H9 (cell line): ENCODE results near the gene HYAL3. TPM values are rescaled to one million over a fixed set of nuclear protein-coding genes. Genes with fewer than 3 reads are reported as not detected.

Experiments used
- DNase-seq: peaks from one replicate; pipeline ENCODE4 v3.0.0-alpha.2; 2017
- H2AFZ ChIP-seq: one replicate; pipeline ENCODE4 v1.6.1; 2013; ENCODE audit warnings: mild to moderate bottlenecking, low read length, control low read depth, moderate library complexity
- H2AK5ac ChIP-seq: 2 replicates; pipeline ENCODE4 v1.6.1; 2013; ENCODE audit warnings: low read length, control low read depth, mixed read lengths; ENCODE audit not compliant: insufficient read length
- H2BK120ac ChIP-seq: one replicate; pipeline ENCODE4 v1.6.1; 2013; ENCODE audit warnings: low read depth, mild to moderate bottlenecking, low read length, control low read depth, inconsistent platforms; ENCODE audit not compliant: poor library complexity, severe bottlenecking
- H2BK12ac ChIP-seq: 2 replicates; pipeline ENCODE4 v1.6.1; 2013; ENCODE audit warnings: low read length, control low read depth, mixed read lengths, low read depth; ENCODE audit not compliant: insufficient read length
- H2BK15ac ChIP-seq: 2 replicates; pipeline ENCODE4 v1.6.1; 2013; ENCODE audit warnings: low read depth, low read length, control low read depth
- H2BK20ac ChIP-seq: one replicate; pipeline ENCODE4 v1.6.1; 2013; ENCODE audit warnings: low read depth, mild to moderate bottlenecking, low read length, control low read depth, inconsistent platforms; ENCODE audit not compliant: poor library complexity, severe bottlenecking
- H2BK5ac ChIP-seq: 2 replicates; pipeline ENCODE4 v1.6.1; 2013; ENCODE audit warnings: low read length, control low read depth, mixed read lengths; ENCODE audit not compliant: insufficient read length
- H3K14ac ChIP-seq: 2 replicates; pipeline ENCODE4 v1.6.1; 2013; ENCODE audit warnings: low read length, control low read depth; ENCODE audit not compliant: insufficient read depth
- H3K18ac ChIP-seq: 2 replicates; pipeline ENCODE4 v1.6.1; 2013; ENCODE audit warnings: low read depth, mild to moderate bottlenecking, mixed read lengths, low read length, control low read depth; ENCODE audit not compliant: insufficient read length
- H3K23ac ChIP-seq: 2 replicates; pipeline ENCODE4 v1.6.1; 2013; ENCODE audit warnings: low read length, control low read depth, mixed read lengths, low read depth; ENCODE audit not compliant: insufficient read length
- H3K23me2 ChIP-seq: 2 replicates; pipeline ENCODE4 v1.6.1; 2013; ENCODE audit warnings: low read depth, mild to moderate bottlenecking, mixed read lengths, low read length, control low read depth; ENCODE audit not compliant: insufficient read length, poor library complexity, severe bottlenecking
- H3K27ac ChIP-seq: 2 replicates; pipeline ENCODE4 v1.5.1; 2013; ENCODE audit warnings: low read length, control low read depth, mixed read lengths, low read depth; ENCODE audit not compliant: insufficient read length
- H3K27me3 ChIP-seq: 2 replicates; pipeline ENCODE4 v1.6.1; 2013; ENCODE audit warnings: low read length, control low read depth, inconsistent platforms; ENCODE audit not compliant: insufficient read depth
- H3K4ac ChIP-seq: 2 replicates; pipeline ENCODE4 v1.6.1; 2013; ENCODE audit warnings: low read depth, mild to moderate bottlenecking, control low read depth, inconsistent platforms, low read length, moderate library complexity
- H3K4me1 ChIP-seq: 2 replicates; pipeline ENCODE4 v1.6.1; 2013; ENCODE audit warnings: low read length, control low read depth, inconsistent platforms; ENCODE audit not compliant: insufficient read depth
- H3K4me2 ChIP-seq: 2 replicates; pipeline ENCODE4 v1.6.1; 2013; ENCODE audit warnings: low read length, control low read depth, mixed read lengths; ENCODE audit not compliant: insufficient read length, insufficient read depth
- H3K56ac ChIP-seq: 2 replicates; pipeline ENCODE4 v1.6.1; 2013; ENCODE audit warnings: low read depth, mild to moderate bottlenecking, mixed read lengths, low read length, control low read depth; ENCODE audit not compliant: insufficient read length
- H3K79me1 ChIP-seq: 2 replicates; pipeline ENCODE4 v1.6.1; 2013; ENCODE audit warnings: low read depth, mild to moderate bottlenecking, moderate library complexity, low read length, control low read depth, inconsistent platforms; ENCODE audit not compliant: insufficient read depth, poor library complexity, severe bottlenecking
- H3K79me2 ChIP-seq: 2 replicates; pipeline ENCODE4 v1.6.1; 2013; ENCODE audit warnings: low read length, control low read depth, inconsistent platforms; ENCODE audit not compliant: insufficient read depth
- H3K9ac ChIP-seq: 2 replicates; pipeline ENCODE4 v1.6.1; 2013; ENCODE audit warnings: low read length, control low read depth, mixed read lengths; ENCODE audit not compliant: insufficient read length; ENCODE audit errors: extremely low read depth
- H3K9me3 ChIP-seq: one replicate; pipeline ENCODE4 v1.6.1; 2013; ENCODE audit warnings: low read depth, low read length, inconsistent platforms; ENCODE audit not compliant: control insufficient read depth
- H3T11ph ChIP-seq: one replicate; pipeline ENCODE4 v1.6.1; 2013; ENCODE audit warnings: mild to moderate bottlenecking, low read length, control low read depth, inconsistent platforms
- H4K20me1 ChIP-seq: one replicate; pipeline ENCODE4 v1.6.1; 2013; ENCODE audit not compliant: control insufficient read depth, insufficient read length, insufficient read depth
- H4K5ac ChIP-seq: 2 replicates; pipeline ENCODE4 v1.6.1; 2013; ENCODE audit warnings: low read depth, mild to moderate bottlenecking, mixed read lengths, low read length, control low read depth; ENCODE audit not compliant: insufficient read length
- H4K8ac ChIP-seq: replicated peaks from 2 replicates; pipeline ENCODE4 v1.6.1; 2013; ENCODE audit warnings: low read length, control low read depth, mixed read lengths, low read depth; ENCODE audit not compliant: insufficient read length
- H4K91ac ChIP-seq: 2 replicates; pipeline ENCODE4 v1.6.1; 2013; ENCODE audit warnings: low read depth, mild to moderate bottlenecking, moderate library complexity, mixed read lengths, low read length, control low read depth; ENCODE audit not compliant: insufficient read length
- H3K27ac Mint-ChIP-seq, 3 experiments: 2 replicates in 2 of 3; 3 replicates in 1 of 3; pipeline ENCODE4 v1.8.0; 2020 to 2021; ENCODE audit warnings: mixed read lengths in 3 of 3, mild to moderate bottlenecking in 1 of 3, moderate library complexity in 1 of 3
- H3K27me3 Mint-ChIP-seq: 2 replicates; pipeline ENCODE4 v1.8.0; 2021; ENCODE audit warnings: low read depth, mild to moderate bottlenecking, moderate library complexity, mixed read lengths
- H3K36me3 Mint-ChIP-seq, 3 experiments: 2 replicates in 2 of 3; 3 replicates in 1 of 3; pipeline ENCODE4 v1.8.0; 2020 to 2021; ENCODE audit warnings: low read depth in 3 of 3, mixed read lengths in 3 of 3; ENCODE audit not compliant: insufficient read depth in 1 of 3
- H3K4me1 Mint-ChIP-seq, 2 experiments: 2 replicates each; pipeline ENCODE4 v1.8.0; 2020; ENCODE audit warnings: mixed read lengths in 2 of 2
- H3K4me3 Mint-ChIP-seq, 2 experiments: 2 replicates in 1 of 2; 3 replicates in 1 of 2; pipeline ENCODE4 v1.8.0; 2020 to 2021; ENCODE audit warnings: mild to moderate bottlenecking in 2 of 2, mixed read lengths in 2 of 2, moderate library complexity in 1 of 2
- H3K9me3 Mint-ChIP-seq, 2 experiments: 2 replicates in 1 of 2; 3 replicates in 1 of 2; pipeline ENCODE4 v1.8.0; 2020; ENCODE audit warnings: mild to moderate bottlenecking in 2 of 2, mixed read lengths in 2 of 2, moderate library complexity in 1 of 2
- CTCF ChIP-seq: fragments of 200-600 bp; sonication (generic); conservative IDR thresholded peaks from 3 replicates; pipeline ENCODE4 v1.8.0; 2021; ENCODE audit warnings: antibody characterized with exemption, mild to moderate bottlenecking
- WGBS: extraction: QIAGEN DNeasy Blood & Tissue Kit; methylation state at CpG from one replicate; pipeline ENCODE4 v1.1.7; 2013; ENCODE audit warnings: missing lambda C conversion rate, low lambda C conversion rate, mixed read lengths; ENCODE audit not compliant: insufficient read length; ENCODE audit errors: extremely low coverage; 5-methylcytosine and 5-hydroxymethylcytosine counted together
- total RNA-seq: library from RNA; stranded (reverse); gene quantifications from 2 replicates; pipeline ENCODE4 v1.2.1, GENCODE V29; 2021

The HYAL3 gene
- total RNA-seq, 1 experiment from 2014 or later, result 3.1 TPM

- peak overlapping the region; percentile 45 for H3K4me2 ChIP-seq
- H2BK120ac ChIP-seq, result no peak overlapping the region
- H3T11ph ChIP-seq, result no peak overlapping the region
- H3K27me3 ChIP-seq, result no peaks in the 10 kb centered on the region
- H3K14ac ChIP-seq, result no peak overlapping the region
- peak overlapping the region; percentile 87 to 99 for H3K4me3 Mint-ChIP-seq
- H4K91ac ChIP-seq, result no peak overlapping the region
- no peak overlapping the region for H4K5ac ChIP-seq
- no peaks in the 10 kb centered on the region for H3K79me2 ChIP-seq
- peaks cover 6% of the 10 kb centered on the region for H3K23me2 ChIP-seq
- peaks cover 0 to 6% of the 10 kb centered on the region in 2 experiments; a peak in 4 of 5 replicates for H3K9me3 Mint-ChIP-seq
- peak overlapping the region; percentile 17 for H3K9ac ChIP-seq
- H2BK5ac ChIP-seq, result no peak overlapping the region
- H3K27ac Mint-ChIP-seq, result peak overlapping the region in 2 of 3 experiments; percentile 20 to 96; a peak in 2 of 7 replicates
- H4K8ac ChIP-seq, result no peak overlapping the region
- H3K4me1 Mint-ChIP-seq, result peaks cover 25 to 27% of the 10 kb centered on the region in 2 experiments
- H3K23ac ChIP-seq, result no peak overlapping the region
- no peak overlapping the region for H2BK15ac ChIP-seq
- H3K27ac ChIP-seq, result peak overlapping the region; percentile 21
- no peak overlapping the region for H2AFZ ChIP-seq
- no peak overlapping the region for H3K18ac ChIP-seq
- no peak for DNase-seq
- no CpG with 5 or more reads among the region's 12 CpGs for WGBS
- H2AK5ac ChIP-seq, result no peak overlapping the region
- H2BK12ac ChIP-seq, result peak overlapping the region; percentile 3
- peaks cover 0 to 8% (median 1%) of the 10 kb centered on the region in 3 experiments; a peak in 1 of 7 replicates for H3K36me3 Mint-ChIP-seq
- no peaks in the 10 kb centered on the region for H3K27me3 Mint-ChIP-seq
- no peaks in the 10 kb centered on the region for H3K4me1 ChIP-seq
- H2BK20ac ChIP-seq, result no peak overlapping the region
- no peak for TF ChIP-seq CTCF
- H3K56ac ChIP-seq, result no peak overlapping the region
- H3K9me3 ChIP-seq, result no peaks in the 10 kb centered on the region
- H4K20me1 ChIP-seq, result no peaks in the 10 kb centered on the region
- H3K79me1 ChIP-seq, result no peaks in the 10 kb centered on the region
- no peak overlapping the region for H3K4ac ChIP-seq
These were observed 900 bp upstream of the HYAL3 start for GRCh38 chr3:50299929-50300680.
